Measurements from ENCODE around the gene THTPA. TPM values are rescaled to one million over a fixed set of nuclear protein-coding genes. Genes with fewer than 3 reads are reported as not detected.
A peak's percentile ranks its signal among the peaks of the same experiment; 100 is the strongest.

Gene THTPA
- total and polyA plus RNA-seq, 2 of the 13 experiments (the other 11 are each of a cell fraction or from before 2014, with no cell fraction given) = 7.4 to 8.7 TPM

GRCh38 chr14:23567186-23568020, 11.3 kb downstream of the THTPA start, which contains the start of gene AP1G2 (continued):
- TF ChIP-seq HDAC1 (CRISPR knock-in tag; IDR thresholded peaks at IDR 0.05) = no peak
- 0 out of 2 replicates have a peak, but pooled peaks have one; percentile 59 for TF ChIP-seq ZIK1 (CRISPR knock-in tag; IDR thresholded peaks at IDR 0.05; ENCODE audit: borderline replicate concordance, low read depth)
- peak; percentile 82 for TF ChIP-seq KDM1A (CRISPR knock-in tag; IDR thresholded peaks at IDR 0.05)
- TF ChIP-seq CREB3 (CRISPR knock-in tag; IDR thresholded peaks at IDR 0.05) = no peak
- no peak for TF ChIP-seq CERS6 (CRISPR knock-in tag; IDR thresholded peaks at IDR 0.05)
- peak; percentile 86 for TF ChIP-seq ZNF891 (CRISPR knock-in tag; IDR thresholded peaks at IDR 0.05)
- peak; percentile 97 for TF ChIP-seq BORCS8-MEF2B (CRISPR knock-in tag; IDR thresholded peaks at IDR 0.05)
- TF ChIP-seq ZNF318 (CRISPR knock-in tag; IDR thresholded peaks at IDR 0.05) = 0 out of 2 replicates have a peak, but pooled peaks have one; percentile 74
- peak; percentile 92 for TF ChIP-seq PITX1 (CRISPR knock-in tag; IDR thresholded peaks at IDR 0.05)
- TF ChIP-seq, protein P1, sequence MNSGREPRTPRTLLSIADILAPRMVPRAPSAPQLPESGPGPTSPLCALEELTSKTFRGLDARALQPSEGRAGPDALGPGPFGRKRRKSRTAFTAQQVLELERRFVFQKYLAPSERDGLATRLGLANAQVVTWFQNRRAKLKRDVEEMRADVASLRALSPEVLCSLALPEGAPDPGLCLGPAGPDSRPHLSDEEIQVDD (CRISPR knock-in tag; IDR thresholded peaks at IDR 0.05; ENCODE audit: borderline replicate concordance) = peak; percentile 92; the same call in 1 of the 2 replicates
- TF ChIP-seq, protein P2, sequence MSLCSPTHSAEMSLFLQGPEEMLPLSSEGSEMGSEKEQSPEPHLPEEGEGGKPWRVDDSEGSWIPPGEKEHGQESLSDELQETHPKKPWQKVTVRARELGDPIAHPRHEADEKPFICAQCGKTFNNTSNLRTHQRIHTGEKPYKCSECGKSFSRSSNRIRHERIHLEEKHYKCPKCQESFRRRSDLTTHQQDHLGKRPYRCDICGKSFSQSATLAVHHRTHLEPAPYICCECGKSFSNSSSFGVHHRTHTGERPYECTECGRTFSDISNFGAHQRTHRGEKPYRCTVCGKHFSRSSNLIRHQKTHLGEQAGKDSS (CRISPR knock-in tag; IDR thresholded peaks at IDR 0.05; ENCODE audit: borderline replicate concordance, low read depth) = peak; percentile 94
- peak; percentile 96; the same call in 1 of the 2 replicates for TF ChIP-seq MZF1 (CRISPR knock-in tag; IDR thresholded peaks at IDR 0.05; ENCODE audit: borderline replicate concordance)
- TF ChIP-seq ZNF10 (CRISPR knock-in tag; IDR thresholded peaks at IDR 0.05; ENCODE audit: borderline replicate concordance, low read depth) = peak; percentile 28; the same call in 1 of the 2 replicates
- peak; percentile 96 for TF ChIP-seq RBFOX2 (IDR thresholded peaks at IDR 0.05; ENCODE audit: low read depth, low read length)
- TF ChIP-seq ZFP62 (CRISPR knock-in tag; IDR thresholded peaks at IDR 0.05) = no peak
- peak; percentile 79 for TF ChIP-seq ZSCAN25 (CRISPR knock-in tag; IDR thresholded peaks at IDR 0.05)
- TF ChIP-seq SAP130 (CRISPR knock-in tag; IDR thresholded peaks at IDR 0.05; ENCODE audit: low read depth) = peak; percentile 99

Data from HepG2 (cell line).